GM13977 (cell line): ENCODE data around the gene PUDP.

Source experiments
- DNase-seq: peaks from one replicate; pipeline ENCODE4 v3.0.0; 2012; ENCODE audit warnings: low spot score
- in situ Hi-C: fragments of 300-500 bp; cut with MboI; formaldehyde crosslinking; loops from one replicate; pipeline ENCODE4 v1.12.0; 2022; ENCODE audit warnings: low sequenced_read_pairs, low pct_unique_long_range_greater_than_20kb, mixed read lengths, inconsistent platforms; ENCODE audit not compliant: unreplicated experiment
- TF ChIP-seq, protein P1 (sequence below): IDR thresholded peaks from 2 replicates; pipeline ENCODE4 v1.5.1; 2012; ENCODE audit warnings: mild to moderate bottlenecking, control low read depth; ENCODE audit not compliant: insufficient read depth; ENCODE audit errors: extremely low read depth, missing control alignments

PUDP gene

DNA sequence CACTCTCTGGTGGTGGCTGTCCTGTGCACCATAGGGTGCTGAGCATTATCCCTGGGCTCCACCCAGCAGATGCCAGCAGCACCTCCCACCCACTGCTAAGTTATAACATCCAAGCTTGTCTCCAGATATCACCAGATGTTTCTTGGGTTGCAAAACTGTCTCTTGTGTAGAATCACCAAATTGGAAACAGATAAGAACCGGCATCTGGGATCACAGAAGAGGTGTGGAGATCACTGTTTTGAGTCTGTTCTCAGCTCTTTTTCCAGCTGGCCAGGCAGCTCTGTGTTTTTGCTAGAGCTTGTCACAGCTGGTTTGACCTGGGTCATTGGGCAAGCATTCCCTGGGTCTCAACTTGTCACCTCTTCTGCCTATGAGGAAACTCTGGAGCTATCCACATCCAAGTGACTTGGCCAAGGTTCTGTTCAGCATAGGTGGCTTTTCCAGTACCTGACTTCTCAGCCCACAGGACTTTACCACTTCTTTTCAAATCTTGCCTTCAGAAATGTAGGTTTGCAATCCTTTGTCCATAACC, 15.3 kb upstream of the PUDP start:
- in situ Hi-C loops = no loop called here
- no peak for DNase-seq
- TF ChIP-seq, protein P1, sequence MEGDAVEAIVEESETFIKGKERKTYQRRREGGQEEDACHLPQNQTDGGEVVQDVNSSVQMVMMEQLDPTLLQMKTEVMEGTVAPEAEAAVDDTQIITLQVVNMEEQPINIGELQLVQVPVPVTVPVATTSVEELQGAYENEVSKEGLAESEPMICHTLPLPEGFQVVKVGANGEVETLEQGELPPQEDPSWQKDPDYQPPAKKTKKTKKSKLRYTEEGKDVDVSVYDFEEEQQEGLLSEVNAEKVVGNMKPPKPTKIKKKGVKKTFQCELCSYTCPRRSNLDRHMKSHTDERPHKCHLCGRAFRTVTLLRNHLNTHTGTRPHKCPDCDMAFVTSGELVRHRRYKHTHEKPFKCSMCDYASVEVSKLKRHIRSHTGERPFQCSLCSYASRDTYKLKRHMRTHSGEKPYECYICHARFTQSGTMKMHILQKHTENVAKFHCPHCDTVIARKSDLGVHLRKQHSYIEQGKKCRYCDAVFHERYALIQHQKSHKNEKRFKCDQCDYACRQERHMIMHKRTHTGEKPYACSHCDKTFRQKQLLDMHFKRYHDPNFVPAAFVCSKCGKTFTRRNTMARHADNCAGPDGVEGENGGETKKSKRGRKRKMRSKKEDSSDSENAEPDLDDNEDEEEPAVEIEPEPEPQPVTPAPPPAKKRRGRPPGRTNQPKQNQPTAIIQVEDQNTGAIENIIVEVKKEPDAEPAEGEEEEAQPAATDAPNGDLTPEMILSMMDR = no peak

DNA sequence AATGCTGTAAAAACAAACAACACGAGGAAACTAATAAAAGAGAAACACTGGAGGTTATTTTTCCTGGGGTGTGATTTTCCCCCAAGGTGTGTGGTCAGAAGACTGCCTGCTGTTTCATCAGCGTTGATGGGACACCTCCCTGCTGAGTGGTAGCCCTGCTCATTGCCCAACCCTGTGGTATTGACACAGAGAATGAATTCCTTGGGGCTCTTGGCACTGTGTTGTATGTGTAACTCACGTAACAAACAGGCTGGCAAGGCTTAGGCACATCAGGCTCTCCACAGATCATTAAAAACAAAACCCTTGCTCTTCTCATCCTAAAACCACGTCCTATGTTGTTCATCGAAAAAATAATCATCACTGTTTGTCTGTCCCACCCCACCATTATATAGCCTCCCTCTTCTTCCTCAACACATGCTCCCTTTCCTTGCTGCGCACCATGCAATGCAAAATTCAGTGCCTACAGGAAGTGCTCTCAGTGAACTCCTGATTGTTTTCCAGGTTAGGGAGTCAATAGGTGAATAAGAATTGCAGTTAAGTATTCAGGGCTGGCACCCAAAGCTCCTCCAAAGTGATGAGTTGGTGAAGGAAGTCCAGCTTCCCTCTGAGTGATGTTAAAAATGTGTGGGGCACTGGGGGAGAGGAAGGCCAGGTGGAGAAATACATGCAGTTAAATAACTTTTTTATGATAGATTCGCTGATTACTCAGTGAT, 11.4 kb upstream of the PUDP start:
- no peak for DNase-seq
- TF ChIP-seq, protein P1 = no peak
- in situ Hi-C loops = no loop called here

GRCh38 chrX:7158468-7158990, 10.6 kb upstream of the PUDP start:
- TF ChIP-seq, protein P1 = no peak
- in situ Hi-C loops = no loop called here
- DNase-seq = no peak

GRCh38 chrX:7156879-7157278, 8.9 kb upstream of the PUDP start:
- in situ Hi-C loops = no loop called here
- TF ChIP-seq, protein P1 = no peak
- no peak for DNase-seq

GRCh38 chrX:7155163-7155562, 7.2 kb upstream of the PUDP start:
- TF ChIP-seq, protein P1 = no peak
- no peak for DNase-seq
- in situ Hi-C loops = no loop called here

GRCh38 chrX:7154041-7154597, 6.2 kb upstream of the PUDP start:
- DNase-seq = no peak
- TF ChIP-seq, protein P1 = no peak
- in situ Hi-C loops = no loop called here
